Mesothelial cell of epicardium (in vitro differentiated cells): ENCODE measurements around the gene AUTS2. TPM values are rescaled to one million over a fixed set of nuclear protein-coding genes. Genes with fewer than 3 reads are reported as not detected.

Experiments
- DNase-seq, 2 experiments: peaks; one replicate each; pipeline ENCODE4 v3.0.0; 2021; ENCODE audit warnings: low spot score in 2 of 2; ENCODE audit not compliant: unreplicated experiment in 2 of 2
- H3K27ac Mint-ChIP-seq: 2 replicates; pipeline ENCODE4 v1.8.0; 2021; ENCODE audit warnings: mixed read lengths
- H3K27me3 Mint-ChIP-seq: 2 replicates; pipeline ENCODE4 v1.8.0; 2021; ENCODE audit warnings: low read depth, mixed read lengths
- H3K36me3 Mint-ChIP-seq: 2 replicates; pipeline ENCODE4 v1.8.0; 2021; ENCODE audit warnings: mixed read lengths
- H3K4me1 Mint-ChIP-seq: 2 replicates; pipeline ENCODE4 v1.8.0; 2021; ENCODE audit warnings: mixed read lengths
- H3K4me3 Mint-ChIP-seq: 2 replicates; pipeline ENCODE4 v1.8.0; 2021; ENCODE audit warnings: mild to moderate bottlenecking, moderate library complexity, mixed read lengths
- H3K9me3 Mint-ChIP-seq: 2 replicates; pipeline ENCODE4 v1.8.0; 2021; ENCODE audit warnings: mixed read lengths
- CTCF ChIP-seq: fragments of 200-600 bp; sonication (generic); IDR thresholded peaks from one replicate; pipeline ENCODE4 v1.5.0; 2021; ENCODE audit warnings: antibody characterized with exemption; ENCODE audit not compliant: unreplicated experiment
- total RNA-seq: library from RNA; stranded (reverse); gene quantifications from 3 replicates; pipeline ENCODE4 v1.2.1, GENCODE V29; 2021

AUTS2 gene
- total RNA-seq, 1 donor from 2014 or later, result 135 TPM

DNA sequence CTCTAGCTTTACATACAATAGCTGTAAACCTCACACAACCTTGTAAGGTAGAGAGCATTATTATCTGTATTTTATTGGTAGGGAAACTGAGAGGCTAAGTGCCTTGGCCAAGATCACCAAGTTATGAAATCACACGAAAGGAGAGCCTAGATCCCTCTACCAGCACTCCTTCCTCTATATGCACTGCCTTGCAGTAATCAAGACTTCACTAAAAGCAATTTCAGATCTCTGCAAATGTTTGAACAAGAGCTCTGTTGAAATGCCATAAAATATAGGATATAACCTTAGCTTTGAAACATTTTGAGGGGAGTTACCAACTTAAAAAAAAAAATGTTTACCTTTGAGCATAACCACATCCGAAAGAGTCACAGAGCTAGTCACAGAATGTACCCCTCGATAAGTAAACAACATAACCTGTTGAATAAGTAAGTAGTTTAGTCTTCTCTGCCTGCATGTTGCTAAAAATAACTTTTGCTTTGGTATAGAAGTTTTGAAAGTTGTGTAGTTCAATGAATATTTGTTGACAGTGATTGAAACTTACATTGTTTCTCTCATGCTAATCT is 709.4 kb downstream of the AUTS2 start:
- DNase-seq, result no peak
- no peaks in the 10 kb centered on the region for H3K27me3 Mint-ChIP-seq
- peaks cover 4% of the 10 kb centered on the region for H3K9me3 Mint-ChIP-seq
- no peaks in the 10 kb centered on the region for H3K36me3 Mint-ChIP-seq
- H3K4me1 Mint-ChIP-seq, result peaks cover 13% of the 10 kb centered on the region
- H3K27ac Mint-ChIP-seq, result no peak overlapping the region
- TF ChIP-seq CTCF, result no peak
- no peak overlapping the region for H3K4me3 Mint-ChIP-seq

DNA sequence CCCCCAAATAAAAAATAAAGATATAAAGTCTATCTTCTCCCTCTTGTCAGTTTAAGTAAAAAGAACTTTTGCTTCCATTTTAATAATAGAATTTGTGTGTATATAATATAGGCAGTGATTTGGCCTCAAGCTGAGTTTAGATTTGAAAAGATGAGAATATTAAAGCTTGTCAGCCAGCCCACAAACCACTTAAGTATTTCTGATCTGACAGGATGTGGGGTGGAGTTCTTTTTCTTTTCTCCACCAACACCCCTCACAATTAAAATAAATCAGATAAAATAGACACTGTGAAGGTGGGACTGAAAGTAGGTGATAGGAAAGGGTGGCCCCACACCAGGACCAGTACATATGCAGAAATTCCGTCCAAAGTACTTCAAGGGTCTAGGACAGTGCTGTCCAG is 714.1 kb downstream of the AUTS2 start:
- no peaks in the 10 kb centered on the region for H3K27me3 Mint-ChIP-seq
- DNase-seq, result no peak
- TF ChIP-seq CTCF, result no peak
- no peak overlapping the region for H3K4me3 Mint-ChIP-seq
- peaks cover 17% of the 10 kb centered on the region for H3K4me1 Mint-ChIP-seq
- peaks cover 4% of the 10 kb centered on the region for H3K9me3 Mint-ChIP-seq
- H3K36me3 Mint-ChIP-seq, result no peaks in the 10 kb centered on the region
- H3K27ac Mint-ChIP-seq, result no peak overlapping the region

- H3K27ac Mint-ChIP-seq, result no peak overlapping the region
Measured at GRCh38 chr7:70313271-70313670, 715.0 kb downstream of the AUTS2 start.

GRCh38 chr7:70313687-70314086 is 715.4 kb downstream of the AUTS2 start:
- Mint-ChIP-seq H3K27me3 (no peaks in the 10 kb centered on the region), H3K9me3 (peaks cover 4% of the 10 kb centered on the region), H3K4me3 (no peak overlapping the region), H3K27ac (no peak overlapping the region), H3K36me3 (no peaks in the 10 kb centered on the region), H3K4me1 (peaks cover 18% of the 10 kb centered on the region)
- no peak for DNase-seq
- TF ChIP-seq CTCF, result no peak

More at GRCh38 chr7:70313271-70313670, 715.0 kb downstream of the AUTS2 start:
- H3K9me3 Mint-ChIP-seq, result peaks cover 4% of the 10 kb centered on the region
- no peak overlapping the region for H3K4me3 Mint-ChIP-seq
- no peak for TF ChIP-seq CTCF
- no peaks in the 10 kb centered on the region for H3K27me3 Mint-ChIP-seq
- no peak for DNase-seq
- no peaks in the 10 kb centered on the region for H3K36me3 Mint-ChIP-seq
- peaks cover 17% of the 10 kb centered on the region for H3K4me1 Mint-ChIP-seq

DNA sequence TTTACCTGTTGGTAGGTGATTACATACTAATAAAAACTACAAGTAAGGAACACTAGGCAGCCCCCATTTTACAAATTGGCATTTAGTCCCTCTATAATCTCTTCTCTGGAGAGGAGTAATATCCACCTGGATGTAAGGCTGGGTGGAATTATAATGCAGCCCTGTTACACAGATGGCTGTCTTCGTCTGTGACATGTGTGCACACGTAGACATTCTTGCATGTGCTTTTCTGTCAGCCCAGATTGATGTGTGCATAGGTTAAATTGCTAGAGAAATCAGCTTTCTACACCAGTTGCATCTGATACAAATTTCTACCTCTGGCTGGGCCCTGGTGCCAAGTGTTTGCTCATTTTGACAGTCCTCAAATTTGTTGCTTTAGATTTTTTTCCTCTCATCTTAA is 715.9 kb downstream of the AUTS2 start:
- no peak for DNase-seq
- H3K4me3 Mint-ChIP-seq, result no peak overlapping the region
- H3K27ac Mint-ChIP-seq, result no peak overlapping the region
- no peaks in the 10 kb centered on the region for H3K36me3 Mint-ChIP-seq
- peaks cover 19% of the 10 kb centered on the region for H3K4me1 Mint-ChIP-seq
- H3K9me3 Mint-ChIP-seq, result peaks cover 4% of the 10 kb centered on the region
- no peak for TF ChIP-seq CTCF
- no peaks in the 10 kb centered on the region for H3K27me3 Mint-ChIP-seq

- Mint-ChIP-seq H3K4me3 (no peak overlapping the region), H3K4me1 (peaks cover 11% of the 10 kb centered on the region), H3K36me3 (no peaks in the 10 kb centered on the region), H3K9me3 (no peaks in the 10 kb centered on the region), H3K27ac (no peak overlapping the region), H3K27me3 (no peaks in the 10 kb centered on the region)
- no peak for TF ChIP-seq CTCF
- no peak for DNase-seq
Measured at GRCh38 chr7:70316745-70317144, 718.5 kb downstream of the AUTS2 start.
